Testis (tissue), 2 donors: ENCODE measurements around the gene CX3CL1.

Source experiments
- CTCF ChIP-seq, 3 experiments: fragments of 450-650 bp in 2 of 3; fragments of 200-600 bp in 1 of 3; sonication (generic) in 1 of 3; IDR thresholded peaks; one replicate each; pipeline ENCODE4 v1.5.1; 2016 to 2019; ENCODE audit warnings: antibody characterized with exemption in 3 of 3, mild to moderate bottlenecking in 2 of 3, moderate library complexity in 1 of 3
- POLR2A ChIP-seq: fragments of 450-650 bp; IDR thresholded peaks from one replicate; pipeline ENCODE4 v1.6.1; 2017; ENCODE audit warnings: antibody characterized with exemption, mild to moderate bottlenecking, moderate library complexity

- TF ChIP-seq CTCF (IDR thresholded peaks at IDR 0.05) (no peak), POLR2A (no peak)
These were observed 42.5 kb upstream of the CX3CL1 start for GRCh38 chr16:57329718-57330327.
